H1 (cell line): ENCODE measurements around the gene DNLZ. TPM values are rescaled to one million over a fixed set of nuclear protein-coding genes. Genes with fewer than 3 reads are reported as not detected.

Experiments
- polyA plus RNA-seq, 7 experiments: library from polyadenylated mRNA; depleted of rRNA in 3 of 7; stranded (reverse) in 5 of 7; unstranded in 2 of 7; fragments of >200 nt in 5 of 7; fragments of 200-250 nt in 2 of 7; gene quantifications; 1 replicate in 5 of 7; 2 replicates in 1 of 7; 4 replicates in 1 of 7; pipeline versions ENCODE4 v1.2.1 to v1.2.3, GENCODE V29; 2011 to 2013; ENCODE audit warnings: missing spikeins in 2 of 7, mixed read lengths in 2 of 7
- total RNA-seq: library from RNA; stranded (reverse); fragmentation: NEBNext Ultra II Directional; extraction: Animal tissue kit (Norgen Biotek cat#: 25700); gene quantifications from 2 replicates; pipeline ENCODE4 v1.2.1, GENCODE V29; 2021
- TF ChIP-seq, protein P1 (sequence below): fragments of 300-600 bp; sonication (generic); IDR thresholded peaks from 2 replicates; pipeline ENCODE4 v1.7.1; 2012; ENCODE audit warnings: low read length, moderate library complexity, mild to moderate bottlenecking, inconsistent platforms; ENCODE audit not compliant: insufficient replicate concordance

Gene DNLZ
- total and polyA plus RNA-seq, 2 of the 8 experiments (the other 6 are each of a cell fraction or from before 2014, with no cell fraction given), result 11.6 to 17.9 TPM

- TF ChIP-seq, protein P1, sequence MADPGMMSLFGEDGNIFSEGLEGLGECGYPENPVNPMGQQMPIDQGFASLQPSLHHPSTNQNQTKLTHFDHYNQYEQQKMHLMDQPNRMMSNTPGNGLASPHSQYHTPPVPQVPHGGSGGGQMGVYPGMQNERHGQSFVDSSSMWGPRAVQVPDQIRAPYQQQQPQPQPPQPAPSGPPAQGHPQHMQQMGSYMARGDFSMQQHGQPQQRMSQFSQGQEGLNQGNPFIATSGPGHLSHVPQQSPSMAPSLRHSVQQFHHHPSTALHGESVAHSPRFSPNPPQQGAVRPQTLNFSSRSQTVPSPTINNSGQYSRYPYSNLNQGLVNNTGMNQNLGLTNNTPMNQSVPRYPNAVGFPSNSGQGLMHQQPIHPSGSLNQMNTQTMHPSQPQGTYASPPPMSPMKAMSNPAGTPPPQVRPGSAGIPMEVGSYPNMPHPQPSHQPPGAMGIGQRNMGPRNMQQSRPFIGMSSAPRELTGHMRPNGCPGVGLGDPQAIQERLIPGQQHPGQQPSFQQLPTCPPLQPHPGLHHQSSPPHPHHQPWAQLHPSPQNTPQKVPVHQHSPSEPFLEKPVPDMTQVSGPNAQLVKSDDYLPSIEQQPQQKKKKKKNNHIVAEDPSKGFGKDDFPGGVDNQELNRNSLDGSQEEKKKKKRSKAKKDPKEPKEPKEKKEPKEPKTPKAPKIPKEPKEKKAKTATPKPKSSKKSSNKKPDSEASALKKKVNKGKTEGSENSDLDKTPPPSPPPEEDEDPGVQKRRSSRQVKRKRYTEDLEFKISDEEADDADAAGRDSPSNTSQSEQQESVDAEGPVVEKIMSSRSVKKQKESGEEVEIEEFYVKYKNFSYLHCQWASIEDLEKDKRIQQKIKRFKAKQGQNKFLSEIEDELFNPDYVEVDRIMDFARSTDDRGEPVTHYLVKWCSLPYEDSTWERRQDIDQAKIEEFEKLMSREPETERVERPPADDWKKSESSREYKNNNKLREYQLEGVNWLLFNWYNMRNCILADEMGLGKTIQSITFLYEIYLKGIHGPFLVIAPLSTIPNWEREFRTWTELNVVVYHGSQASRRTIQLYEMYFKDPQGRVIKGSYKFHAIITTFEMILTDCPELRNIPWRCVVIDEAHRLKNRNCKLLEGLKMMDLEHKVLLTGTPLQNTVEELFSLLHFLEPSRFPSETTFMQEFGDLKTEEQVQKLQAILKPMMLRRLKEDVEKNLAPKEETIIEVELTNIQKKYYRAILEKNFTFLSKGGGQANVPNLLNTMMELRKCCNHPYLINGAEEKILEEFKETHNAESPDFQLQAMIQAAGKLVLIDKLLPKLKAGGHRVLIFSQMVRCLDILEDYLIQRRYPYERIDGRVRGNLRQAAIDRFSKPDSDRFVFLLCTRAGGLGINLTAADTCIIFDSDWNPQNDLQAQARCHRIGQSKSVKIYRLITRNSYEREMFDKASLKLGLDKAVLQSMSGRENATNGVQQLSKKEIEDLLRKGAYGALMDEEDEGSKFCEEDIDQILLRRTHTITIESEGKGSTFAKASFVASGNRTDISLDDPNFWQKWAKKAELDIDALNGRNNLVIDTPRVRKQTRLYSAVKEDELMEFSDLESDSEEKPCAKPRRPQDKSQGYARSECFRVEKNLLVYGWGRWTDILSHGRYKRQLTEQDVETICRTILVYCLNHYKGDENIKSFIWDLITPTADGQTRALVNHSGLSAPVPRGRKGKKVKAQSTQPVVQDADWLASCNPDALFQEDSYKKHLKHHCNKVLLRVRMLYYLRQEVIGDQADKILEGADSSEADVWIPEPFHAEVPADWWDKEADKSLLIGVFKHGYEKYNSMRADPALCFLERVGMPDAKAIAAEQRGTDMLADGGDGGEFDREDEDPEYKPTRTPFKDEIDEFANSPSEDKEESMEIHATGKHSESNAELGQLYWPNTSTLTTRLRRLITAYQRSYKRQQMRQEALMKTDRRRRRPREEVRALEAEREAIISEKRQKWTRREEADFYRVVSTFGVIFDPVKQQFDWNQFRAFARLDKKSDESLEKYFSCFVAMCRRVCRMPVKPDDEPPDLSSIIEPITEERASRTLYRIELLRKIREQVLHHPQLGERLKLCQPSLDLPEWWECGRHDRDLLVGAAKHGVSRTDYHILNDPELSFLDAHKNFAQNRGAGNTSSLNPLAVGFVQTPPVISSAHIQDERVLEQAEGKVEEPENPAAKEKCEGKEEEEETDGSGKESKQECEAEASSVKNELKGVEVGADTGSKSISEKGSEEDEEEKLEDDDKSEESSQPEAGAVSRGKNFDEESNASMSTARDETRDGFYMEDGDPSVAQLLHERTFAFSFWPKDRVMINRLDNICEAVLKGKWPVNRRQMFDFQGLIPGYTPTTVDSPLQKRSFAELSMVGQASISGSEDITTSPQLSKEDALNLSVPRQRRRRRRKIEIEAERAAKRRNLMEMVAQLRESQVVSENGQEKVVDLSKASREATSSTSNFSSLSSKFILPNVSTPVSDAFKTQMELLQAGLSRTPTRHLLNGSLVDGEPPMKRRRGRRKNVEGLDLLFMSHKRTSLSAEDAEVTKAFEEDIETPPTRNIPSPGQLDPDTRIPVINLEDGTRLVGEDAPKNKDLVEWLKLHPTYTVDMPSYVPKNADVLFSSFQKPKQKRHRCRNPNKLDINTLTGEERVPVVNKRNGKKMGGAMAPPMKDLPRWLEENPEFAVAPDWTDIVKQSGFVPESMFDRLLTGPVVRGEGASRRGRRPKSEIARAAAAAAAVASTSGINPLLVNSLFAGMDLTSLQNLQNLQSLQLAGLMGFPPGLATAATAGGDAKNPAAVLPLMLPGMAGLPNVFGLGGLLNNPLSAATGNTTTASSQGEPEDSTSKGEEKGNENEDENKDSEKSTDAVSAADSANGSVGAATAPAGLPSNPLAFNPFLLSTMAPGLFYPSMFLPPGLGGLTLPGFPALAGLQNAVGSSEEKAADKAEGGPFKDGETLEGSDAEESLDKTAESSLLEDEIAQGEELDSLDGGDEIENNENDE, result no peak
These were observed 15.9 kb downstream of the DNLZ start (continued) for GRCh38 chr9:136347472-136348256.
